Measurements from ENCODE around the gene CRISPLD2.

The CRISPLD2 gene

DNA sequence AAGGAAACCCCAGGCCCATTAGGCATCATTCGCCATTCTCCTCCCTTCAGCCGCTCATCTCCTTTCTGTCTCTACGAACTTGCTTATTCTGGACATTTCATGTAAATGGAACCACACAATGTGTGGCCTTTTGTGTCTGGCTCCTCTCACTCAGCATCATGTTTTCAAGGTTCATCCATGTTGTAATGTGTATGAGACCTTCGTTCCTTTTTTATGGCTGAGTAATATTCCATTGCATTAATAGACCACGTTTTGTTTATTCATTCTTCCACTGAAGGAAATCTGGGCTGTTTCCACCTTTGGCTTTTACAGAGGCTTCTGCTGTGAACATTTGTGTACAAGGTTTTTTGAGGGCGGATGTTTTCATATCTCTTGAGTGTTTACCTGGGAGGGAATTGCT is 3.2 kb downstream of the CRISPLD2 start:
- POLR2A ChIA-PET = no interaction called here
- CTCF ChIA-PET = interaction anchor here (0.7 kb wide), 1 partner anchor 180 kb away, joined by 3 read pairs; no protein-coding TSS in a partner anchor
- Histone ChIP-seq H3K4me1 (ENCODE audit: control insufficient read depth, insufficient read depth, low read length) (no peaks in the 10 kb centered on the region), H3K36me3 (ENCODE audit: control insufficient read depth in 2 of 2, insufficient read depth in 1 of 2, low read length in 2 of 2) (no peaks in the 10 kb centered on the region), H3K4me3 (ENCODE audit: low read depth, low read length) (no peak overlapping the region), H3K9me3 (ENCODE audit: control insufficient read depth, insufficient read depth, low read depth, low read length) (no peaks in the 10 kb centered on the region), H3K27ac (ENCODE audit: extremely low read depth, low read depth, low read length) (no peak overlapping the region)
- TF ChIP-seq ZBTB21 (tag by site-specific recombination; IDR thresholded peaks at IDR 0.05) (no peak), ZNF792 (tag by site-specific recombination; IDR thresholded peaks at IDR 0.05) (no peak), ZNF146 (tag by site-specific recombination; IDR thresholded peaks at IDR 0.05) (peak; percentile 79; the same call in 1 of the 2 replicates), ZNF658 (tag by site-specific recombination; IDR thresholded peaks at IDR 0.05) (no peak)

DNA sequence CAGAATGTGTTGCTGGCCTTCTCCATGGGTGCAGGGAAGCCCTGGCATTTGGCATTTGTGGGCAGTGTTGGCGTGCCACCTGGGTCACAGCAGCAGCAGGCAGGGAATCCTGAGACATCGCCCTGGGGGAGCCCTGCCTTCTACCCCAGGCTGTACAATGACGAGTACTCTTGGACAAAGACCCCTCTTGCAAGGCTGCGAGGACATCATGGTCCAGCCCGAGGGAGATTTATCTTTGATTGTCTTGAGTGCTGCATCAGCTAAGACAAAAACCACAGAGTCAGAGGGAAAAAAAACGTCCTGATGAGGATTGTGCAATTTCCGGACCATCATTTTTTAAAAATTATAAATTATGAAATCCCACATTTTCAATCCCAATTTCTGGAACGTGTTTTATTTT is 3.7 kb downstream of the CRISPLD2 start:
- TF ChIP-seq, protein P1, sequence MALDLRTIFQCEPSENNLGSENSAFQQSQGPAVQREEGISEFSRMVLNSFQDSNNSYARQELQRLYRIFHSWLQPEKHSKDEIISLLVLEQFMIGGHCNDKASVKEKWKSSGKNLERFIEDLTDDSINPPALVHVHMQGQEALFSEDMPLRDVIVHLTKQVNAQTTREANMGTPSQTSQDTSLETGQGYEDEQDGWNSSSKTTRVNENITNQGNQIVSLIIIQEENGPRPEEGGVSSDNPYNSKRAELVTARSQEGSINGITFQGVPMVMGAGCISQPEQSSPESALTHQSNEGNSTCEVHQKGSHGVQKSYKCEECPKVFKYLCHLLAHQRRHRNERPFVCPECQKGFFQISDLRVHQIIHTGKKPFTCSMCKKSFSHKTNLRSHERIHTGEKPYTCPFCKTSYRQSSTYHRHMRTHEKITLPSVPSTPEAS (tag by site-specific recombination; IDR thresholded peaks at IDR 0.05) = no peak
- no peak for TF ChIP-seq ZNF311 (tag by site-specific recombination; IDR thresholded peaks at IDR 0.05; ENCODE audit: borderline replicate concordance)
- no peak for TF ChIP-seq ZNF548 (tag by site-specific recombination; IDR thresholded peaks at IDR 0.05)
- no peak for TF ChIP-seq ZNF510 (tag by site-specific recombination; IDR thresholded peaks at IDR 0.05; ENCODE audit: insufficient replicate concordance)
- no peak for TF ChIP-seq TCF7L2 (IDR thresholded peaks at IDR 0.05; ENCODE audit: borderline replicate concordance, low read depth, low read length)
- TF ChIP-seq ZNF677 (tag by site-specific recombination; IDR thresholded peaks at IDR 0.05) = no peak
- no peak for TF ChIP-seq PRDM1 (tag by site-specific recombination; IDR thresholded peaks at IDR 0.05)
- TF ChIP-seq ZNF391 (tag by site-specific recombination; IDR thresholded peaks at IDR 0.05; ENCODE audit: borderline replicate concordance, low read depth) = no peak
- no peak for TF ChIP-seq ZNF423 (tag by site-specific recombination; IDR thresholded peaks at IDR 0.05)
- no peak for TF ChIP-seq ZNF558 (tag by site-specific recombination; IDR thresholded peaks at IDR 0.05)
- TF ChIP-seq ZNF785 (tag by site-specific recombination; IDR thresholded peaks at IDR 0.05) = no peak
- TF ChIP-seq, protein P2, sequence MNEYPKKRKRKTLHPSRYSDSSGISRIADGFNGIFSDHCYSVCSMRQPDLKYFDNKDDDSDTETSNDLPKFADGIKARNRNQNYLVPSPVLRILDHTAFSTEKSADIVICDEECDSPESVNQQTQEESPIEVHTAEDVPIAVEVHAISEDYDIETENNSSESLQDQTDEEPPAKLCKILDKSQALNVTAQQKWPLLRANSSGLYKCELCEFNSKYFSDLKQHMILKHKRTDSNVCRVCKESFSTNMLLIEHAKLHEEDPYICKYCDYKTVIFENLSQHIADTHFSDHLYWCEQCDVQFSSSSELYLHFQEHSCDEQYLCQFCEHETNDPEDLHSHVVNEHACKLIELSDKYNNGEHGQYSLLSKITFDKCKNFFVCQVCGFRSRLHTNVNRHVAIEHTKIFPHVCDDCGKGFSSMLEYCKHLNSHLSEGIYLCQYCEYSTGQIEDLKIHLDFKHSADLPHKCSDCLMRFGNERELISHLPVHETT (tag by site-specific recombination; IDR thresholded peaks at IDR 0.05) = no peak
- TF ChIP-seq, protein P3, sequence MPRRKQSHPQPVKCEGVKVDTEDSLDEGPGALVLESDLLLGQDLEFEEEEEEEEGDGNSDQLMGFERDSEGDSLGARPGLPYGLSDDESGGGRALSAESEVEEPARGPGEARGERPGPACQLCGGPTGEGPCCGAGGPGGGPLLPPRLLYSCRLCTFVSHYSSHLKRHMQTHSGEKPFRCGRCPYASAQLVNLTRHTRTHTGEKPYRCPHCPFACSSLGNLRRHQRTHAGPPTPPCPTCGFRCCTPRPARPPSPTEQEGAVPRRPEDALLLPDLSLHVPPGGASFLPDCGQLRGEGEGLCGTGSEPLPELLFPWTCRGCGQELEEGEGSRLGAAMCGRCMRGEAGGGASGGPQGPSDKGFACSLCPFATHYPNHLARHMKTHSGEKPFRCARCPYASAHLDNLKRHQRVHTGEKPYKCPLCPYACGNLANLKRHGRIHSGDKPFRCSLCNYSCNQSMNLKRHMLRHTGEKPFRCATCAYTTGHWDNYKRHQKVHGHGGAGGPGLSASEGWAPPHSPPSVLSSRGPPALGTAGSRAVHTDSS (tag by site-specific recombination; IDR thresholded peaks at IDR 0.05) = no peak
- TF ChIP-seq ZNF354C (tag by site-specific recombination; IDR thresholded peaks at IDR 0.05; ENCODE audit: borderline replicate concordance, low read depth) = no peak
- TF ChIP-seq GFI1B (tag by site-specific recombination; IDR thresholded peaks at IDR 0.05) = no peak
- TF ChIP-seq, protein P4, sequence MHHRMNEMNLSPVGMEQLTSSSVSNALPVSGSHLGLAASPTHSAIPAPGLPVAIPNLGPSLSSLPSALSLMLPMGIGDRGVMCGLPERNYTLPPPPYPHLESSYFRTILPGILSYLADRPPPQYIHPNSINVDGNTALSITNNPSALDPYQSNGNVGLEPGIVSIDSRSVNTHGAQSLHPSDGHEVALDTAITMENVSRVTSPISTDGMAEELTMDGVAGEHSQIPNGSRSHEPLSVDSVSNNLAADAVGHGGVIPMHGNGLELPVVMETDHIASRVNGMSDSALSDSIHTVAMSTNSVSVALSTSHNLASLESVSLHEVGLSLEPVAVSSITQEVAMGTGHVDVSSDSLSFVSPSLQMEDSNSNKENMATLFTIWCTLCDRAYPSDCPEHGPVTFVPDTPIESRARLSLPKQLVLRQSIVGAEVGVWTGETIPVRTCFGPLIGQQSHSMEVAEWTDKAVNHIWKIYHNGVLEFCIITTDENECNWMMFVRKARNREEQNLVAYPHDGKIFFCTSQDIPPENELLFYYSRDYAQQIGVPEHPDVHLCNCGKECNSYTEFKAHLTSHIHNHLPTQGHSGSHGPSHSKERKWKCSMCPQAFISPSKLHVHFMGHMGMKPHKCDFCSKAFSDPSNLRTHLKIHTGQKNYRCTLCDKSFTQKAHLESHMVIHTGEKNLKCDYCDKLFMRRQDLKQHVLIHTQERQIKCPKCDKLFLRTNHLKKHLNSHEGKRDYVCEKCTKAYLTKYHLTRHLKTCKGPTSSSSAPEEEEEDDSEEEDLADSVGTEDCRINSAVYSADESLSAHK (tag by site-specific recombination; IDR thresholded peaks at IDR 0.05) = no peak
- no peak for TF ChIP-seq ZNF2 (tag by site-specific recombination; IDR thresholded peaks at IDR 0.05)
- no peak for TF ChIP-seq ZNF350 (tag by site-specific recombination; IDR thresholded peaks at IDR 0.05)
- CTCF ChIA-PET = interaction anchor here (0.7 kb wide), 1 partner anchor 181 kb away, joined by 3 read pairs; no protein-coding TSS in a partner anchor
- Histone ChIP-seq H3K4me1 (ENCODE audit: control insufficient read depth, insufficient read depth, low read length) (no peaks in the 10 kb centered on the region), H3K36me3 (ENCODE audit: control insufficient read depth in 2 of 2, insufficient read depth in 1 of 2, low read length in 2 of 2) (no peaks in the 10 kb centered on the region), H3K27ac (ENCODE audit: extremely low read depth, low read depth, low read length) (no peak overlapping the region), H3K4me3 (ENCODE audit: low read depth, low read length) (no peak overlapping the region), H3K9me3 (ENCODE audit: control insufficient read depth, insufficient read depth, low read depth, low read length) (no peaks in the 10 kb centered on the region)
- POLR2A ChIA-PET = no interaction called here

Measured in HEK293 (cell line).